Measurements from ENCODE around the gene PALLD. TPM values are rescaled to one million over a fixed set of nuclear protein-coding genes. Genes with fewer than 3 reads are reported as not detected.

Gene PALLD
- polyA plus RNA-seq, 1 donor (not counting 4 experiments of a cell fraction or from before 2014, with no cell fraction given) = 136 TPM

GRCh38 chr4:168732714-168733113 lies 235.9 kb downstream of the PALLD start:
- Histone ChIP-seq H3K9ac (ENCODE audit: control insufficient read depth, extremely low read depth, insufficient read depth, low read length) (no peak overlapping the region), H3K4me3 (ENCODE audit: control insufficient read depth in 2 of 3, extremely low read depth in 1 of 3, insufficient read depth in 2 of 3, low read depth in 1 of 3, low read length in 3 of 3) (no peak overlapping the region), H3K27me3 (ENCODE audit: control insufficient read depth, extremely low read depth, insufficient read depth, low read length) (no peaks in the 10 kb centered on the region), H3K79me2 (ENCODE audit: control insufficient read depth, insufficient read depth, low read length) (no peaks in the 10 kb centered on the region), H2AFZ (ENCODE audit: control insufficient read depth, low read length) (no peak overlapping the region), H3K36me3 (ENCODE audit: control insufficient read depth in 2 of 2, extremely low read depth in 1 of 2, insufficient read depth in 2 of 2, low read length in 2 of 2) (no peaks in the 10 kb centered on the region), H3K4me2 (ENCODE audit: control insufficient read depth, extremely low read depth, insufficient read depth, low read depth, low read length) (no peak overlapping the region), H3K27ac (ENCODE audit: control insufficient read depth, insufficient read depth, low read length) (no peak overlapping the region), H3K4me1 (ENCODE audit: control insufficient read depth, extremely low read depth, insufficient read depth, low read length) (no peaks in the 10 kb centered on the region), H3K9me1 (ENCODE audit: control insufficient read depth, extremely low read depth, insufficient read depth, low read length) (no peaks in the 10 kb centered on the region), H3K9me3 (ENCODE audit: control insufficient read depth, low read depth, low read length) (no peaks in the 10 kb centered on the region), H4K20me1 (ENCODE audit: control insufficient read depth, extremely low read depth, insufficient read depth, low read length) (no peaks in the 10 kb centered on the region)
- dilution Hi-C loops (cut with MboI; ENCODE audit: extremely low pct_ligation_motif_present, low sequenced_read_pairs) = no loop called here
- TF ChIP-seq EZH2 (IDR thresholded peaks at IDR 0.05; ENCODE audit: low read length) = no peak
- TF ChIP-seq, protein P1, sequence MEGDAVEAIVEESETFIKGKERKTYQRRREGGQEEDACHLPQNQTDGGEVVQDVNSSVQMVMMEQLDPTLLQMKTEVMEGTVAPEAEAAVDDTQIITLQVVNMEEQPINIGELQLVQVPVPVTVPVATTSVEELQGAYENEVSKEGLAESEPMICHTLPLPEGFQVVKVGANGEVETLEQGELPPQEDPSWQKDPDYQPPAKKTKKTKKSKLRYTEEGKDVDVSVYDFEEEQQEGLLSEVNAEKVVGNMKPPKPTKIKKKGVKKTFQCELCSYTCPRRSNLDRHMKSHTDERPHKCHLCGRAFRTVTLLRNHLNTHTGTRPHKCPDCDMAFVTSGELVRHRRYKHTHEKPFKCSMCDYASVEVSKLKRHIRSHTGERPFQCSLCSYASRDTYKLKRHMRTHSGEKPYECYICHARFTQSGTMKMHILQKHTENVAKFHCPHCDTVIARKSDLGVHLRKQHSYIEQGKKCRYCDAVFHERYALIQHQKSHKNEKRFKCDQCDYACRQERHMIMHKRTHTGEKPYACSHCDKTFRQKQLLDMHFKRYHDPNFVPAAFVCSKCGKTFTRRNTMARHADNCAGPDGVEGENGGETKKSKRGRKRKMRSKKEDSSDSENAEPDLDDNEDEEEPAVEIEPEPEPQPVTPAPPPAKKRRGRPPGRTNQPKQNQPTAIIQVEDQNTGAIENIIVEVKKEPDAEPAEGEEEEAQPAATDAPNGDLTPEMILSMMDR (optimal IDR thresholded peaks at IDR 0.05 in 1 of 3, IDR thresholded peaks at IDR 0.05 in 1 of 3, conservative IDR thresholded peaks at IDR 0.05 in 1 of 3; ENCODE audit: extremely low read depth in 1 of 3, insufficient read depth in 2 of 3, low read length in 3 of 3) = no peak
- FAIRE-seq = no peak
- no peak for DNase-seq (ENCODE audit: low read depth, low spot score)

- no peaks in the 10 kb centered on the region for H3K79me2 ChIP-seq (ENCODE audit: control insufficient read depth, insufficient read depth, low read length)
- H3K27me3 ChIP-seq (ENCODE audit: control insufficient read depth, extremely low read depth, insufficient read depth, low read length) = no peaks in the 10 kb centered on the region
- dilution Hi-C loops (cut with MboI; ENCODE audit: extremely low pct_ligation_motif_present, low sequenced_read_pairs) = no loop called here
- FAIRE-seq (no peak), DNase-seq (ENCODE audit: low read depth, low spot score) (no peak)
- H3K9me3 ChIP-seq (ENCODE audit: control insufficient read depth, low read depth, low read length) = no peaks in the 10 kb centered on the region
- H4K20me1 ChIP-seq (ENCODE audit: control insufficient read depth, extremely low read depth, insufficient read depth, low read length) = no peaks in the 10 kb centered on the region
- no peaks in the 10 kb centered on the region for H3K9me1 ChIP-seq (ENCODE audit: control insufficient read depth, extremely low read depth, insufficient read depth, low read length)
- no peaks in the 10 kb centered on the region for H3K4me1 ChIP-seq (ENCODE audit: control insufficient read depth, extremely low read depth, insufficient read depth, low read length)
- H2AFZ ChIP-seq (ENCODE audit: control insufficient read depth, low read length) = no peak overlapping the region
- TF ChIP-seq, protein P1 (optimal IDR thresholded peaks at IDR 0.05 in 1 of 3, IDR thresholded peaks at IDR 0.05 in 1 of 3, conservative IDR thresholded peaks at IDR 0.05 in 1 of 3; ENCODE audit: extremely low read depth in 1 of 3, insufficient read depth in 2 of 3, low read length in 3 of 3) = no peak
- no peak for TF ChIP-seq EZH2 (IDR thresholded peaks at IDR 0.05; ENCODE audit: low read length)
- no peak overlapping the region for H3K9ac ChIP-seq (ENCODE audit: control insufficient read depth, extremely low read depth, insufficient read depth, low read length)
- no peaks in the 10 kb centered on the region for H3K36me3 ChIP-seq (ENCODE audit: control insufficient read depth in 2 of 2, extremely low read depth in 1 of 2, insufficient read depth in 2 of 2, low read length in 2 of 2)
- H3K27ac ChIP-seq (ENCODE audit: control insufficient read depth, insufficient read depth, low read length) = no peak overlapping the region
- no peak overlapping the region for H3K4me2 ChIP-seq (ENCODE audit: control insufficient read depth, extremely low read depth, insufficient read depth, low read depth, low read length)
- H3K4me3 ChIP-seq (ENCODE audit: control insufficient read depth in 2 of 3, extremely low read depth in 1 of 3, insufficient read depth in 2 of 3, low read depth in 1 of 3, low read length in 3 of 3) = no peak overlapping the region
Measured at GRCh38 chr4:168734703-168735678, 238.1 kb downstream of the PALLD start.

Measured in keratinocyte (primary cell).